Measurements from ENCODE around the gene CD4. TPM values are rescaled to one million over a fixed set of nuclear protein-coding genes. Genes with fewer than 3 reads are reported as not detected.

Gene CD4
- total and polyA plus RNA-seq, 2 donors (not counting 3 experiments of a cell fraction or from before 2014, with no cell fraction given) = not detected

DNA sequence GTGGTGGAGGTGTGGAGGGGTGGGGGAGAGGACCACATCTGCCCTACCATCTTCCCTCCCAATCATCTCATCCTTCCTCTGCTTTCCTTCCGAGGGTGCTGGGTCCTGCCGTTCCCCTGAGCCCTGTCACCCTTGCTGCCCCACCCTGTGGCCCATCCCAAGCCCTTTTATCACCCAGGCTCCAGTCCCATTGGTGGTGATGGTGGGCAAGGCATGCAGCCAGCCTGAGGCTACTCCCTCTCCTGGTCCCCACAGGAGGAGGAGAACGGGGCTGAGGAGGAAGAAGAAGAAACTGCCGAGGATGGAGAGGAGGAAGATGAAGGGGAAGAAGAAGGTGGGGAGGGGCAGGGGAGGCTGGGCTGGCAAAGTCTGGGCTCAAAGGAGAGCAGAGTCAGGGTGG is 19.7 kb upstream of the CD4 start:
- Histone ChIP-seq H2AFZ (ENCODE audit: low read depth, low read length) (no peak overlapping the region), H3K4me3 (replicated peaks in 1 of 3; ENCODE audit: insufficient read depth in 1 of 3, low read depth in 1 of 3, low read length in 3 of 3) (no peak overlapping the region), H3K9me3 (replicated peaks; ENCODE audit: control insufficient read depth, insufficient read depth, low read length) (no peaks in the 10 kb centered on the region), H3K9ac (replicated peaks; ENCODE audit: extremely low read depth, insufficient read depth, low read length) (no peak overlapping the region), H3K4me1 (ENCODE audit: control insufficient read depth, extremely low read depth, insufficient read depth, low read length) (peaks cover 26% of the 10 kb centered on the region), H3K79me2 (ENCODE audit: control insufficient read depth, insufficient read depth, low read length) (peaks cover 32% of the 10 kb centered on the region), H3K27ac (ENCODE audit: insufficient read depth, low read depth, low read length) (no peak overlapping the region), H3K36me3 (ENCODE audit: control insufficient read depth in 2 of 2, extremely low read depth in 1 of 2, insufficient read depth in 2 of 2, low read length in 2 of 2) (peaks cover 0 to 24% of the 10 kb centered on the region in 2 experiments), H3K4me2 (ENCODE audit: insufficient read depth, low read length) (no peak overlapping the region), H3K27me3 (ENCODE audit: control insufficient read depth in 2 of 2, insufficient read depth in 2 of 2, low read length in 2 of 2) (no peaks in the 10 kb centered on the region), H3K9me1 (replicated peaks; ENCODE audit: control insufficient read depth, extremely low read depth, insufficient read depth, low read length) (no peaks in the 10 kb centered on the region), H4K20me1 (replicated peaks; ENCODE audit: control insufficient read depth, extremely low read depth, insufficient read depth, low read length) (no peaks in the 10 kb centered on the region)
- DNase-seq (ENCODE audit: low read depth, low spot score) = no peak
- intact Hi-C loops (cut with micrococcal nuclease) (no loop called here), dilution Hi-C loops (cut with MboI; ENCODE audit: extremely low pct_ligation_motif_present, low sequenced_read_pairs) (no loop called here)
- no TSS peak for BruUV-seq (replicated peaks)
- CTCF ChIA-PET = interaction anchor here (0.6 to 8.4 kb wide), 3 partner anchors 9 to 149 kb away, joined by 3 to 234 read pairs (median 70); partner anchors contain the start of gene MLF2
- no peak for FAIRE-seq
- POLR2A ChIA-PET = no interaction called here
- TF ChIP-seq POLR2AphosphoS5 (IDR thresholded peaks at IDR 0.05; ENCODE audit: insufficient read depth, low read depth, low read length) (no peak), JUN (IDR thresholded peaks at IDR 0.05; ENCODE audit: borderline replicate concordance, insufficient read depth, insufficient read length, low read depth) (no peak)

DNA sequence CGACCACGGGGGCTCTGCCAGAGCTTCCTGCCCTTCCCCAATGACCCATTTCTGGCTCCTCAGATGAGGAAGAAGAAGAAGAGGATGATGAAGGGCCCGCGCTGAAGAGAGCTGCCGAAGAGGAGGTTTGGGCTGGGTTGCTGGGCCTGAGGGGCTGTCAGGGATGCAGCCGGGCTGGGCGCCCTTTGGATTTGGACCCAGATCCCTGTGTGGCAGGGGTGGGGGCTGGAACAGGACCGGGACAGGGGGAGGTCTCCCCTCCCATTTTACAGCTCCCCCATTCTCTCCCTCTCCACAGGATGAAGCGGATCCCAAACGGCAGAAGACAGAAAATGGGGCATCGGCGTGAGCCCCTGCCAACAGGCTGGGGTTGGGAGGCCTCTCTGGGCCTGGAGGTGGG is 19.2 kb upstream of the CD4 start:
- Histone ChIP-seq H3K9me3 (replicated peaks; ENCODE audit: control insufficient read depth, insufficient read depth, low read length) (no peaks in the 10 kb centered on the region), H3K4me1 (ENCODE audit: control insufficient read depth, extremely low read depth, insufficient read depth, low read length) (peaks cover 22% of the 10 kb centered on the region), H3K4me2 (ENCODE audit: insufficient read depth, low read length) (no peak overlapping the region), H3K9ac (replicated peaks; ENCODE audit: extremely low read depth, insufficient read depth, low read length) (no peak overlapping the region), H3K79me2 (ENCODE audit: control insufficient read depth, insufficient read depth, low read length) (peaks cover 32% of the 10 kb centered on the region), H3K9me1 (replicated peaks; ENCODE audit: control insufficient read depth, extremely low read depth, insufficient read depth, low read length) (no peaks in the 10 kb centered on the region), H2AFZ (ENCODE audit: low read depth, low read length) (no peak overlapping the region), H3K27me3 (ENCODE audit: control insufficient read depth in 2 of 2, insufficient read depth in 2 of 2, low read length in 2 of 2) (no peaks in the 10 kb centered on the region), H3K36me3 (ENCODE audit: control insufficient read depth in 2 of 2, extremely low read depth in 1 of 2, insufficient read depth in 2 of 2, low read length in 2 of 2) (peaks cover 0 to 25% of the 10 kb centered on the region in 2 experiments), H4K20me1 (replicated peaks; ENCODE audit: control insufficient read depth, extremely low read depth, insufficient read depth, low read length) (no peaks in the 10 kb centered on the region), H3K27ac (ENCODE audit: insufficient read depth, low read depth, low read length) (no peak overlapping the region), H3K4me3 (replicated peaks in 1 of 3; ENCODE audit: insufficient read depth in 1 of 3, low read depth in 1 of 3, low read length in 3 of 3) (no peak overlapping the region)
- dilution Hi-C loops (cut with MboI; ENCODE audit: extremely low pct_ligation_motif_present, low sequenced_read_pairs) (no loop called here), intact Hi-C loops (cut with micrococcal nuclease) (no loop called here)
- CTCF ChIA-PET = interaction anchor here (8.4 kb wide), 1 partner anchor 17 kb away, joined by 234 read pairs; the partner anchor contains the start of gene MLF2
- DNase-seq (ENCODE audit: low read depth, low spot score) = no peak
- POLR2A ChIA-PET = no interaction called here
- no TSS peak for BruUV-seq (replicated peaks)
- FAIRE-seq = no peak
- TF ChIP-seq EZH2 (IDR thresholded peaks at IDR 0.05; ENCODE audit: borderline replicate concordance, low read depth, low read length, severe bottlenecking) = no peak
